Adrenal gland (tissue), 5 donors: ENCODE measurements around the gene S100A1.

Experiments
- CTCF ChIP-seq, 6 experiments: fragments of 450-650 bp in 4 of 6; fragments of 200-600 bp in 2 of 6; sonication (generic) in 1 of 6; IDR thresholded peaks; 1 replicate in 5 of 6; 2 replicates in 1 of 6; pipeline versions ENCODE4 v1.5.1 to v1.8.0; 2016 to 2021; ENCODE audit warnings: antibody characterized with exemption in 6 of 6, mild to moderate bottlenecking in 2 of 6, moderate library complexity in 1 of 6
- POLR2A ChIP-seq, 2 donors: fragments of 450-650 bp; IDR thresholded peaks; one replicate each; pipeline ENCODE4 v1.6.1; 2017; ENCODE audit warnings: antibody characterized with exemption in 2 of 2, mild to moderate bottlenecking in 2 of 2, moderate library complexity in 1 of 2
- donor health status: DM: no; HTN: no; CAD: no.

- TF ChIP-seq POLR2A (IDR thresholded peaks at IDR 0.05) (no peak), CTCF (IDR thresholded peaks at IDR 0.05) (no peak)
Measured at GRCh38 chr1:153662269-153662668, 34.0 kb downstream of the S100A1 start.
